ENCODE results near the gene EREG. TPM values are rescaled to one million over a fixed set of nuclear protein-coding genes. Genes with fewer than 3 reads are reported as not detected.

Gene EREG
- total and polyA plus RNA-seq, 9 of the 15 experiments (the other 6 are each of a cell fraction or from before 2014, with no cell fraction given): 0.97 to 7.3 (median 2.5) TPM

DNA sequence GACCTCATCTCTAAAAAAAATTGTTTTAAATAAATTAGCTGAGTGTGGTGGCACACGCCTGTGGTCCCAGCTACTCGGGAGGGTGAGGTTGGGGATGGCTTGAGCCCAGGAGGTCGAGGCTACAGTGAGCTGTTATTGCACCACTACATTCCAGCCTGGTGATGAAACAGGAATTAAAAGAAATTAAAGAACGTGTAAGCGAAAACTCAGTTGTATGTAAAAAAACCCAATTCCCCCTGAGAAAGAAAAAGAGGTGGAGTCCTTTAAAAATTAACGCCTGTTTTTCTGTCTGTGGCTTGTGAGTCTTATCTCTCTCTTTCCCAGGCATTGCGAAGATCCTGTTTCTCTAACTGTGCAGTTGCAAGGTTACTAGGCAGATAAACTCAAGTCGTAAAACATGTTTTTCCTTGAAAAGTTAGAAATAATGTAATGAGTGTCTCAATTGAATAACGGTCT, 34.6 kb upstream of the EREG start (continued):
- TF ChIP-seq, protein P1, sequence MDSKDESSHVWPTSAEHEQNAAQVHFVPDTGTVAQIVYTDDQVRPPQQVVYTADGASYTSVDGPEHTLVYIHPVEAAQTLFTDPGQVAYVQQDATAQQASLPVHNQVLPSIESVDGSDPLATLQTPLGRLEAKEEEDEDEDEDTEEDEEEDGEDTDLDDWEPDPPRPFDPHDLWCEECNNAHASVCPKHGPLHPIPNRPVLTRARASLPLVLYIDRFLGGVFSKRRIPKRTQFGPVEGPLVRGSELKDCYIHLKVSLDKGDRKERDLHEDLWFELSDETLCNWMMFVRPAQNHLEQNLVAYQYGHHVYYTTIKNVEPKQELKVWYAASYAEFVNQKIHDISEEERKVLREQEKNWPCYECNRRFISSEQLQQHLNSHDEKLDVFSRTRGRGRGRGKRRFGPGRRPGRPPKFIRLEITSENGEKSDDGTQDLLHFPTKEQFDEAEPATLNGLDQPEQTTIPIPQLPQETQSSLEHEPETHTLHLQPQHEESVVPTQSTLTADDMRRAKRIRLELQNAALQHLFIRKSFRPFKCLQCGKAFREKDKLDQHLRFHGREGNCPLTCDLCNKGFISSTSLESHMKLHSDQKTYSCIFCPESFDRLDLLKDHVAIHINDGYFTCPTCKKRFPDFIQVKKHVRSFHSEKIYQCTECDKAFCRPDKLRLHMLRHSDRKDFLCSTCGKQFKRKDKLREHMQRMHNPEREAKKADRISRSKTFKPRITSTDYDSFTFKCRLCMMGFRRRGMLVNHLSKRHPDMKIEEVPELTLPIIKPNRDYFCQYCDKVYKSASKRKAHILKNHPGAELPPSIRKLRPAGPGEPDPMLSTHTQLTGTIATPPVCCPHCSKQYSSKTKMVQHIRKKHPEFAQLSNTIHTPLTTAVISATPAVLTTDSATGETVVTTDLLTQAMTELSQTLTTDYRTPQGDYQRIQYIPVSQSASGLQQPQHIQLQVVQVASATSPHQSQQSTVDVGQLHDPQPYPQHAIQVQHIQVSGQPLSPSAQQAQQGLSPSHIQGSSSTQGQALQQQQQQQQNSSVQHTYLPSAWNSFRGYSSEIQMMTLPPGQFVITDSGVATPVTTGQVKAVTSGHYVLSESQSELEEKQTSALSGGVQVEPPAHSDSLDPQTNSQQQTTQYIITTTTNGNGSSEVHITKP (IDR thresholded peaks at IDR 0.05; ENCODE audit: partially characterized antibody): no peak
- no peak for TF ChIP-seq KLF10 (CRISPR knock-in tag; IDR thresholded peaks at IDR 0.05)
- TF ChIP-seq ZNF175 (CRISPR knock-in tag; IDR thresholded peaks at IDR 0.05; ENCODE audit: low read depth): no peak

DNA sequence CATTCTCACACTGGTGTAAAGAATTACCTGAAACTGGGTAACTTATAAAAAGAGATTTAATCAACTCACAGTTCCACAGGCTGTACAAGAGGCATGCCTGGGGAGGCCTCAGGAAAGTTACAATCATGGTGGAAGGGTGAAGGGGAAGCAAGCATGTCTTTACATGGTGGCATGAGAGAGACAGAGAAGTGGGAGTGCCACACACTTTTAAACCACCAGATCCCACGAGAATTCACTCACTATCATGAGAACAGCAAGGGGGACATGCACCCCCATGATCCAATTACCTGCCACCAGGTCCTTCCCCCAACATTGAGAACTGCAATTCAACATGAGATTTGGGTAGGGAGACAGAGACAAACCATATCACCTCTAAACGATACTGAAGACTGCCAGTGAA, 33.7 kb upstream of the EREG start:
- ATAC-seq (peak; percentile 41), DNase-seq (ENCODE audit: extremely low read depth in 1 of 4, low spot score in 3 of 4) (peak in 1 of 4 experiments; percentile 59), FAIRE-seq (peak; percentile 55)
- ChIA-PET POLR2A (no interaction called here), CTCF (ENCODE audit: low intra/inter-chr PET ratio) (no interaction called here)
- Histone ChIP-seq H3K27ac (ENCODE audit: extremely low read depth, low read depth, low read length) (peak overlapping the region; percentile 83), H4K20me1 (replicated peaks; ENCODE audit: control insufficient read depth, insufficient read depth, low read length) (no peaks in the 10 kb centered on the region), H3K79me2 (ENCODE audit: control insufficient read depth, insufficient read depth, low read length) (peaks cover 43% of the 10 kb centered on the region), H3K27me3 (ENCODE audit: control insufficient read depth in 2 of 2, insufficient read depth in 2 of 2, low read length in 2 of 2) (no peaks in the 10 kb centered on the region), H3K4me2 (ENCODE audit: insufficient read depth, low read length) (peak overlapping the region; percentile 72), H3K9ac (ENCODE audit: insufficient read depth in 1 of 2, low read depth in 2 of 2, low read length in 2 of 2) (peak overlapping the region in 1 of 2 experiments; percentile 70; a peak in 2 of 4 replicates), H2AFZ (ENCODE audit: low read depth, low read length) (peak overlapping the region; percentile 86), H3K36me3 (ENCODE audit: control insufficient read depth, insufficient read depth, low read length) (no peaks in the 10 kb centered on the region), H3K9me1 (ENCODE audit: control insufficient read depth, insufficient read depth, low read length) (no peaks in the 10 kb centered on the region), H3K4me3 (no peak overlapping the region), H3K4me1 (replicated peaks in 1 of 2; ENCODE audit: control insufficient read depth in 2 of 2, insufficient read depth in 2 of 2, low read length in 2 of 2) (peaks cover 9 to 21% of the 10 kb centered on the region in 2 experiments), H3K9me3 (replicated peaks; ENCODE audit: control insufficient read depth, insufficient read depth, low read depth, low read length) (no peaks in the 10 kb centered on the region)
- intact Hi-C loops (cut with micrococcal nuclease) (loop anchor here (10.0 kb wide), 1 partner anchor 616 kb away; no protein-coding TSS in a partner anchor), in situ Hi-C loops (cut with MboI) (no loop called here)
- 4% methylated on average over 2 of the region's 2 CpGs for WGBS (ENCODE audit: insufficient coverage, low coverage, missing lambda C conversion rate)
- no TSS peak for BruUV-seq (replicated peaks)
- TF ChIP-seq SMAD3 (CRISPR knock-in tag; conservative IDR thresholded peaks at IDR 0.05): 0 out of 2 replicates have a peak, but pooled peaks have one; percentile 26
- TF ChIP-seq ZC3H4 (CRISPR knock-in tag; IDR thresholded peaks at IDR 0.05; ENCODE audit: borderline replicate concordance): no peak
- TF ChIP-seq ZNF12 (CRISPR knock-in tag; IDR thresholded peaks at IDR 0.05): no peak
- TF ChIP-seq TOE1 (IDR thresholded peaks at IDR 0.05; ENCODE audit: borderline replicate concordance): no peak
- no peak for TF ChIP-seq TOE1 (CRISPR knock-in tag; IDR thresholded peaks at IDR 0.05; ENCODE audit: borderline replicate concordance, low read depth)
- TF ChIP-seq MTA1 (IDR thresholded peaks at IDR 0.05; ENCODE audit: borderline replicate concordance): no peak
- no peak for TF ChIP-seq IRF9 (tag; IDR thresholded peaks at IDR 0.05)
- TF ChIP-seq, protein P2, sequence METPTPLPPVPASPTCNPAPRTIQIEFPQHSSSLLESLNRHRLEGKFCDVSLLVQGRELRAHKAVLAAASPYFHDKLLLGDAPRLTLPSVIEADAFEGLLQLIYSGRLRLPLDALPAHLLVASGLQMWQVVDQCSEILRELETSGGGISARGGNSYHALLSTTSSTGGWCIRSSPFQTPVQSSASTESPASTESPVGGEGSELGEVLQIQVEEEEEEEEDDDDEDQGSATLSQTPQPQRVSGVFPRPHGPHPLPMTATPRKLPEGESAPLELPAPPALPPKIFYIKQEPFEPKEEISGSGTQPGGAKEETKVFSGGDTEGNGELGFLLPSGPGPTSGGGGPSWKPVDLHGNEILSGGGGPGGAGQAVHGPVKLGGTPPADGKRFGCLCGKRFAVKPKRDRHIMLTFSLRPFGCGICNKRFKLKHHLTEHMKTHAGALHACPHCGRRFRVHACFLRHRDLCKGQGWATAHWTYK (CRISPR knock-in tag; IDR thresholded peaks at IDR 0.05): no peak
- no peak for TF ChIP-seq HNRNPL (IDR thresholded peaks at IDR 0.05; ENCODE audit: low read depth, low read length)
- peak; percentile 28; the same call in 1 of the 2 replicates for TF ChIP-seq SOX6 (IDR thresholded peaks at IDR 0.05)
- TF ChIP-seq ZNF75A (CRISPR knock-in tag; IDR thresholded peaks at IDR 0.05): no peak
- TF ChIP-seq SP2 (IDR thresholded peaks at IDR 0.05; ENCODE audit: extremely low read depth, low read depth, low read length, poor library complexity, severe bottlenecking): no peak
- peak; percentile 29; the same call in 1 of the 2 replicates for TF ChIP-seq ZFX (CRISPR knock-in tag; IDR thresholded peaks at IDR 0.05)

All from K562 (cell line).